Bronchial epithelial cell (primary cell): Measurements from ENCODE around the gene NBEA. TPM values are rescaled to one million over a fixed set of nuclear protein-coding genes. Genes with fewer than 3 reads are reported as not detected.

Experiments used
- DNase-seq: peaks from one replicate; pipeline ENCODE4 v3.0.0-alpha.2; 2010; ENCODE audit warnings: low read depth
- FAIRE-seq: peaks from 2 replicates; lab custom pipeline; 2011; peaks lifted over from hg19 to GRCh38; lab: Jason Lieb, UNC
- H3K27me3 ChIP-seq: 2 replicates; pipeline ENCODE4 v1.5.1; 2011; ENCODE audit warnings: low read length; ENCODE audit not compliant: control insufficient read depth, insufficient read depth
- H3K36me3 ChIP-seq: 2 replicates; pipeline ENCODE4 v1.5.1; 2011; ENCODE audit warnings: low read length; ENCODE audit not compliant: control insufficient read depth, insufficient read depth
- H3K4me3 ChIP-seq: 2 replicates; pipeline ENCODE4 v1.5.1; 2011; ENCODE audit warnings: mild to moderate bottlenecking, low read depth, low read length, control low read depth
- total RNA-seq: library from RNA; depleted of rRNA; stranded (reverse); fragments of >200 nt; gene quantifications from 2 replicates; pipeline ENCODE4 v1.2.1, GENCODE V29; 2014
- TF ChIP-seq, protein P1 (sequence below): IDR thresholded peaks from 2 replicates; pipeline ENCODE4 v1.5.1; 2011; ENCODE audit warnings: mild to moderate bottlenecking, moderate library complexity, low read length, control low read depth, inconsistent platforms; ENCODE audit not compliant: insufficient read depth, severe bottlenecking

The NBEA gene
- total RNA-seq, 1 donor from 2014 or later, result 0.53 TPM

- H3K4me3 ChIP-seq, result no peak overlapping the region
- DNase-seq, result no peak
- TF ChIP-seq, protein P1, sequence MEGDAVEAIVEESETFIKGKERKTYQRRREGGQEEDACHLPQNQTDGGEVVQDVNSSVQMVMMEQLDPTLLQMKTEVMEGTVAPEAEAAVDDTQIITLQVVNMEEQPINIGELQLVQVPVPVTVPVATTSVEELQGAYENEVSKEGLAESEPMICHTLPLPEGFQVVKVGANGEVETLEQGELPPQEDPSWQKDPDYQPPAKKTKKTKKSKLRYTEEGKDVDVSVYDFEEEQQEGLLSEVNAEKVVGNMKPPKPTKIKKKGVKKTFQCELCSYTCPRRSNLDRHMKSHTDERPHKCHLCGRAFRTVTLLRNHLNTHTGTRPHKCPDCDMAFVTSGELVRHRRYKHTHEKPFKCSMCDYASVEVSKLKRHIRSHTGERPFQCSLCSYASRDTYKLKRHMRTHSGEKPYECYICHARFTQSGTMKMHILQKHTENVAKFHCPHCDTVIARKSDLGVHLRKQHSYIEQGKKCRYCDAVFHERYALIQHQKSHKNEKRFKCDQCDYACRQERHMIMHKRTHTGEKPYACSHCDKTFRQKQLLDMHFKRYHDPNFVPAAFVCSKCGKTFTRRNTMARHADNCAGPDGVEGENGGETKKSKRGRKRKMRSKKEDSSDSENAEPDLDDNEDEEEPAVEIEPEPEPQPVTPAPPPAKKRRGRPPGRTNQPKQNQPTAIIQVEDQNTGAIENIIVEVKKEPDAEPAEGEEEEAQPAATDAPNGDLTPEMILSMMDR, result no peak
- no peak for FAIRE-seq
- H3K36me3 ChIP-seq, result no peaks in the 10 kb centered on the region
- H3K27me3 ChIP-seq, result no peaks in the 10 kb centered on the region
Observed at GRCh38 chr13:35016362-35017112, 74.5 kb downstream of the NBEA start.

- Histone ChIP-seq H3K4me3 (no peak overlapping the region), H3K27me3 (no peaks in the 10 kb centered on the region), H3K36me3 (no peaks in the 10 kb centered on the region)
- FAIRE-seq (no peak), DNase-seq (no peak)
- TF ChIP-seq, protein P1, result no peak
Observed at GRCh38 chr13:35025314-35025713, 83.2 kb downstream of the NBEA start.

DNA sequence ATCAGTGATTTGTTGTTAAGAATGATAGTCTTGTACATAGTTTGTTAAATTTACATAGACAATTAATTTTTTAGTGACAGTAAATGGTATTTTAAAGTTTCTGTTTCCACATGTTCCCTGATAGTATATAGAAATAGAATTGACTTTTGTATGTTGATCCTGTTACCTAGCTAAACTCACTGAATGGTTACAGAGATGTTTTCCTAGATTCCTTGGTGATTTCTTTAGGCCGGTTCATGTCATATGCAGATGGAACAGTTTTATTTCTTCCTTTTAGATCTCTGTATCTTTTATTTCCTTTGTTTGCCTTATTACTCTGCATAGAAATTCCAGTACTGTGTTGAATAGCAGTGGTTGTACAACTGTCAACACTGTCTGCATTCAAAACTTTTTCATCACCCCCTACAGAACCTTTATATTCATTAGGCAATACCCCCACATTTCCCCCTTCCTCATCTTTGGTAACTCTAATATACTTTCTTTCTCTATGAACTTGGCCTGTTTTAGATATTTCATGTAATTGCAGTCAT lies 86.3 kb downstream of the NBEA start:
- no peak for DNase-seq
- no peak for FAIRE-seq
- Histone ChIP-seq H3K36me3 (no peaks in the 10 kb centered on the region), H3K4me3 (no peak overlapping the region), H3K27me3 (no peaks in the 10 kb centered on the region)
- TF ChIP-seq, protein P1, result no peak

- Histone ChIP-seq H3K4me3 (no peak overlapping the region), H3K27me3 (no peaks in the 10 kb centered on the region), H3K36me3 (no peaks in the 10 kb centered on the region)
- DNase-seq, result no peak
- FAIRE-seq, result no peak
- TF ChIP-seq, protein P1, result no peak
Observed at GRCh38 chr13:35039012-35039411, 96.9 kb downstream of the NBEA start.

DNA sequence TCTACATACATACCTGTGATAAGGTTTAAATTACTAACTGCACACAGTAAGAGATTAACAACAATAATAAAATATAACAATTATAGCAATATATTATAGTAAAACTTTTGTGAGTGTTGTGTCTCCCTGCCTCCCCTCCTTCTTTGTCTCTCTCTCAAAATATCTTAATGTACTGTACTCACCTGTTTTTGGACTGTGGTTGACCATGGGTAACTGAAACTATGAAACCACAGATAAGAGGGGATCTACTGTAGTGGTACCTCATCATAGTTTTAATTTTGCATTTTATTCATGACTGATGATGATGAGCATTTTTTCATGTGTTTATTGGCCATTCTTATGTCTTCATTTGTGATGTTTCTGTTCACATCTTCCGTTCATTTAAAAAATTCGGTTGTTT lies 104.5 kb downstream of the NBEA start:
- H3K4me3 ChIP-seq, result no peak overlapping the region
- H3K36me3 ChIP-seq, result no peaks in the 10 kb centered on the region
- no peaks in the 10 kb centered on the region for H3K27me3 ChIP-seq
- TF ChIP-seq, protein P1, result no peak
- no peak for DNase-seq
- FAIRE-seq, result no peak

- no peak for FAIRE-seq
- TF ChIP-seq, protein P1, result no peak
- Histone ChIP-seq H3K4me3 (no peak overlapping the region), H3K36me3 (no peaks in the 10 kb centered on the region), H3K27me3 (no peaks in the 10 kb centered on the region)
- no peak for DNase-seq
Observed at GRCh38 chr13:35055705-35056104, 113.6 kb downstream of the NBEA start.
